Testis (tissue), 3 donors: ENCODE data around the gene TBC1D1. TPM values are rescaled to one million over a fixed set of nuclear protein-coding genes. Genes with fewer than 3 reads are reported as not detected.

ENCODE experiments used
- DNase-seq: peaks from one replicate; pipeline ENCODE4 v3.0.0-alpha.2; 2019
- H3K27ac ChIP-seq, 2 donors: fragments of 200-600 bp; sonication (generic); one replicate each; pipeline ENCODE4 v1.5.1; 2019
- H3K27me3 ChIP-seq: fragments of 200-600 bp; sonication (generic); one replicate; pipeline ENCODE4 v1.5.1; 2019
- H3K36me3 ChIP-seq: fragments of 200-600 bp; sonication (generic); one replicate; pipeline ENCODE4 v1.5.1; 2017; ENCODE audit warnings: low read depth; ENCODE audit errors: missing control alignments
- H3K4me1 ChIP-seq: fragments of 200-600 bp; sonication (generic); one replicate; pipeline ENCODE4 v1.5.1; 2019
- H3K4me3 ChIP-seq, 2 donors: fragments of 200-600 bp; sonication (generic); one replicate each; pipeline ENCODE4 v1.5.1; 2017 to 2019
- H3K9me3 ChIP-seq: fragments of 200-600 bp; sonication (generic); one replicate; pipeline ENCODE4 v1.5.1; 2017
- POLR2A ChIP-seq: fragments of 450-650 bp; IDR thresholded peaks from one replicate; pipeline ENCODE4 v1.6.1; 2017; ENCODE audit warnings: antibody characterized with exemption, mild to moderate bottlenecking, moderate library complexity
- WGBS, 2 donors: methylation state at CpG; one replicate each; pipeline ENCODE4 v1.1.5; 2018; 5-methylcytosine and 5-hydroxymethylcytosine counted together
- intact Hi-C: fragments of 100-400 bp; cut with DNase I; formaldehyde crosslinking; loops from one replicate; pipeline ENCODE4 v1.15.1; 2023; ENCODE audit warnings: low total_unique reads
- polyA plus RNA-seq: library from polyadenylated mRNA; stranded (reverse); fragments of 350-450 nt; fragmentation: Illumina TruSeq; extraction: RNeasy Lipid Tissue Mini Kit (QIAGEN cat#74804); gene quantifications from one replicate; pipeline ENCODE4 v1.2.3, GENCODE V29; 2014; ENCODE audit warnings: low read depth, low replicate concordance; ENCODE audit not compliant: insufficient read depth
- total RNA-seq, 2 donors: library from RNA; depleted of rRNA; stranded (reverse); fragments of >200 nt; gene quantifications; one replicate each; pipeline ENCODE4 v1.2.3, GENCODE V29; 2016
- TF ChIP-seq, protein P1 (sequence below), 3 experiments: fragments of 450-650 bp in 2 of 3; fragments of 200-600 bp in 1 of 3; sonication (generic) in 1 of 3; IDR thresholded peaks; one replicate each; pipeline ENCODE4 v1.5.1; 2016 to 2019; ENCODE audit warnings: antibody characterized with exemption in 3 of 3, mild to moderate bottlenecking in 2 of 3, moderate library complexity in 1 of 3

TBC1D1 gene
- total and polyA plus RNA-seq, 3 donors from 2014 or later: 130 to 208 (median 167) TPM

DNA sequence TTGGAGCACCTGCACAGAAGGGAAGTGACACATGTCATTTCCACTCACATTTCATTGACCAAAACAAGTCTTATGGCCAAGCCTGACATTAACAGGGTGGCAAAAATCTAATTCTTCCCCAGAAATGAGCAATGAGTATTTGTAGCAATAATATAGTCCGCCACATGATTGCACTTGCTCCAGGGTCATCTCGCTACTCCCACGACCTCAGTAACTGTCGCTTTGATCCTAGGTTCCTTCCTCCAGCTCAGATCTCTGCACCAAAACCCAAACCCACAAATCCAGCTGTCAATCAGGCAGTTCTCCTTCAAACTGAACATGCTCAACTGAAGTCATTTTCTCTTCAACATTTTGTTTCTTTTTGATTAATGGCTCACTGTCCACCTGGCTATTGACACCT is 44.1 kb downstream of the TBC1D1 start:
- Histone ChIP-seq H3K36me3 (no peaks in the 10 kb centered on the region), H3K4me3 (no peak overlapping the region), H3K9me3 (no peaks in the 10 kb centered on the region), H3K27me3 (no peaks in the 10 kb centered on the region), H3K4me1 (no peaks in the 10 kb centered on the region), H3K27ac (no peak overlapping the region)
- no peak for DNase-seq
- TF ChIP-seq, protein P1, sequence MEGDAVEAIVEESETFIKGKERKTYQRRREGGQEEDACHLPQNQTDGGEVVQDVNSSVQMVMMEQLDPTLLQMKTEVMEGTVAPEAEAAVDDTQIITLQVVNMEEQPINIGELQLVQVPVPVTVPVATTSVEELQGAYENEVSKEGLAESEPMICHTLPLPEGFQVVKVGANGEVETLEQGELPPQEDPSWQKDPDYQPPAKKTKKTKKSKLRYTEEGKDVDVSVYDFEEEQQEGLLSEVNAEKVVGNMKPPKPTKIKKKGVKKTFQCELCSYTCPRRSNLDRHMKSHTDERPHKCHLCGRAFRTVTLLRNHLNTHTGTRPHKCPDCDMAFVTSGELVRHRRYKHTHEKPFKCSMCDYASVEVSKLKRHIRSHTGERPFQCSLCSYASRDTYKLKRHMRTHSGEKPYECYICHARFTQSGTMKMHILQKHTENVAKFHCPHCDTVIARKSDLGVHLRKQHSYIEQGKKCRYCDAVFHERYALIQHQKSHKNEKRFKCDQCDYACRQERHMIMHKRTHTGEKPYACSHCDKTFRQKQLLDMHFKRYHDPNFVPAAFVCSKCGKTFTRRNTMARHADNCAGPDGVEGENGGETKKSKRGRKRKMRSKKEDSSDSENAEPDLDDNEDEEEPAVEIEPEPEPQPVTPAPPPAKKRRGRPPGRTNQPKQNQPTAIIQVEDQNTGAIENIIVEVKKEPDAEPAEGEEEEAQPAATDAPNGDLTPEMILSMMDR (IDR thresholded peaks at IDR 0.05): no peak
- no peak for TF ChIP-seq POLR2A
- 87 to 91% methylated on average over 4 of the region's 4 CpGs for WGBS, 2 donors
- intact Hi-C loops: no loop called here

DNA sequence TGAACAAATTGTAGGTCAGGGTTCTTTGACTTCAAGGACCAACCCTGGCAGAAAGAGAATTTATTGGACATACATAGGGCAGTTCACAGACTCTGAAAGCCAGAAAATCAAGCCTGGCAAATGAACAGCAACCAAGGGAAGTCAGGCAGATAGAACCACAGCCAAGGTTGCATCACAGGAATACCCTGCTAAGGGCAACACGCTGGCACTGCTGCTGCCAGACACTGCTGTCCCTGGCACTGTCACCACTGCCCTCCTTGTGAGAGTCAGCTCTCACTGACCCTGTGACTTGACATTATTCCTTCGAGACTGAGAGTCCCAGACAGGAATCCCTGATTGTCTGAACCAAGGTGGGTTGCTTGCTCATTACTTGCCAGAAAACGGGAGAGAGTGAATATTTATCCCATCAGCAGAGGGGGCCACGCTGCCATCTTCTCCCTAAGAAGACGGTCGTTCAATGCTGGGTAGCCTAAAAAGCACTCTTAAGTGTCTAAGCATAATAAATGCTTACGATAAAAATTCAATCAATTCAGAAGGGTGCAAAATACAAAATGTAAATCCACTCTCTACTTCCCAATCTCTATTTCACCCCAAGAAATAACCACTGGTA is 46.1 kb downstream of the TBC1D1 start:
- Histone ChIP-seq H3K27ac (no peak overlapping the region), H3K4me3 (no peak overlapping the region), H3K9me3 (no peaks in the 10 kb centered on the region), H3K36me3 (no peaks in the 10 kb centered on the region), H3K27me3 (no peaks in the 10 kb centered on the region), H3K4me1 (no peaks in the 10 kb centered on the region)
- DNase-seq: no peak
- intact Hi-C loops: no loop called here
- TF ChIP-seq, protein P1 (IDR thresholded peaks at IDR 0.05): no peak
- TF ChIP-seq POLR2A: no peak
- 71 to 75% methylated on average over 6 to 7 of the region's 7 CpGs for WGBS, 2 donors

DNA sequence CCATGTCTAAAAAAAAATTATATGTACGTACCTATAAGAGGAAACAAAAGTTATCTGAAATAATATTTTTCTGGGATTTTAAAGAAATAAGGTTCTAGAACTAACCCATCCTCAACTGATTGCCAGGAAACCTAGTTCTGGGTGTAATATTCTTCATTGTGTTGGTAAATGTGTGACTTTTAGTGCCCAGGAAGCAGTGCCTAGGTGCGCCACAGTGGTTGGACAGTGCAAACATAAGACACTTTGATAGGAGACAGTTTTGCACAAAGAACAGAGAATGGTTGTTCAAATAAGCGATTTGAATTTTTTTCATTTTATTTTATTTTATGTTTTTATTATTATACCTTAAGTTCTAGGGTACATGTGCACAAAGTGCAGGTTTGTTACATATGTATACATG is 47.3 kb downstream of the TBC1D1 start:
- Histone ChIP-seq H3K4me1 (no peaks in the 10 kb centered on the region), H3K36me3 (no peaks in the 10 kb centered on the region), H3K27me3 (no peaks in the 10 kb centered on the region), H3K9me3 (no peaks in the 10 kb centered on the region), H3K27ac (no peak overlapping the region), H3K4me3 (no peak overlapping the region)
- intact Hi-C loops: no loop called here
- WGBS, 2 donors: 92 to 95% methylated on average over 3 of the region's 3 CpGs
- TF ChIP-seq POLR2A: no peak
- TF ChIP-seq, protein P1 (IDR thresholded peaks at IDR 0.05): no peak
- DNase-seq: no peak

DNA sequence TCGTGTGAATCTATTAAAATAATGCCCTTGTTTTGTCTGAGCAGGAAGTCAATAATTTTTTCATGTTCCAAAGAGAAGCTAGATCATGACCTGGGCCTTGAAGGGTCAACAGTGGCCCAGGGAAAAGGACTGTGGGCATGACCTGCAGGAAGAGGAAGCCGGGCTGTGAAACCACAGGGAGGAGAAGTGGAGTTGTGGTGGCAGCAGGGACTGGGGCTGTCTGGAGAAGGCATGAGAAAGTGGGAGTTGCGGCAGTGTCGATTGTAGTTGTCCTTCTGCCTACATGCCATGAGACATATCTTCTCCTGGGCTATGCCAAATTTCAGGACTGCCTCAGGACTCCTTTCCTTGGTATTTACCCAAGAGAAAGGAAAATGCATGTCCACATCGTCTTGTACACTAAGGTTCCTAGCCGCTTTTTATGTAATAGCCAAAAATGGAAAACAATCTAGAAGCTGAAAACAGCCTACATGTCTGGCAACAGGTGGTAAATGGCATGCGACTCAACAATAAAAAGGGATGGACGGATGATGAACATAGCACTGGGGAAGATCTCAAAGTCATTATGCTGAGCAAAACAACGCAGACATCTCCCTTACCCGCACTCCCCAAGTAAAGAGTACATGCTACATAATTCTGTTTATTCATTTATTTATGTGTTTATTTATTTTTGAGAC is 55.8 kb downstream of the TBC1D1 start:
- no peaks in the 10 kb centered on the region for H3K27me3 ChIP-seq
- TF ChIP-seq, protein P1 (IDR thresholded peaks at IDR 0.05): no peak
- TF ChIP-seq POLR2A: no peak
- DNase-seq: no peak
- no peaks in the 10 kb centered on the region for H3K9me3 ChIP-seq
- no peaks in the 10 kb centered on the region for H3K4me1 ChIP-seq
- no peaks in the 10 kb centered on the region for H3K36me3 ChIP-seq
- no peak overlapping the region for H3K4me3 ChIP-seq
- intact Hi-C loops: no loop called here
- H3K27ac ChIP-seq: no peak overlapping the region
- WGBS, 2 donors: 83 to 84% methylated on average over 10 of the region's 10 CpGs

DNA sequence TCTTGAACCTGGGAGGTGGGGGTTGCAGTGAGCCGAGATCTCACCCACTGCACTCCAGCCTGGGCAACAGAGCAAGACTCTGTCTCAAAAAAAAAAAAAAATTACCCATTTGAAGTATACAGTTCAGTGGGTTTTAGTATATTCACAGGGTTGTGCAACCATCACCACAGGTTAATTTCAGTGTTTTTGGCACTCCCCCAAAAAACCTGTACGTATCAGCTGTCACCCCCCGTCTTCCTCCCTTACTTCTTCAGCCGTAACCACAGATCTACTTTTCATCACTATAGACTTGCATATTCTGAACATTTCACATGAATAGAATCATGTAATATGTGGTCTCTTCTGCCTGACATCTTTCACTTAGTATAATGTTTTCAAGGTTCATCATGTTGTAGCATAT is 57.7 kb downstream of the TBC1D1 start:
- DNase-seq: no peak
- no peaks in the 10 kb centered on the region for H3K4me1 ChIP-seq
- H3K9me3 ChIP-seq: no peaks in the 10 kb centered on the region
- no peaks in the 10 kb centered on the region for H3K27me3 ChIP-seq
- 87 to 91% methylated on average over 4 of the region's 4 CpGs for WGBS, 2 donors
- TF ChIP-seq, protein P1 (IDR thresholded peaks at IDR 0.05): no peak
- TF ChIP-seq POLR2A: no peak
- H3K36me3 ChIP-seq: no peaks in the 10 kb centered on the region
- H3K4me3 ChIP-seq: no peak overlapping the region
- H3K27ac ChIP-seq: no peak overlapping the region
- intact Hi-C loops: no loop called here
